Measurements from ENCODE around the gene SLC18A2. TPM values are rescaled to one million over a fixed set of nuclear protein-coding genes. Genes with fewer than 3 reads are reported as not detected.

The SLC18A2 gene
- polyA plus RNA-seq, 2 of the 4 experiments (the other 2 are of a cell fraction) = 0.03 to 0.09 TPM

- no peak for FAIRE-seq
- POLR2A ChIA-PET = no interaction called here
- 51% methylated on average over 3 of the region's 3 CpGs for WGBS (ENCODE audit: missing lambda C conversion rate)
Measured at GRCh38 chr10:117259279-117259678, 18.4 kb downstream of the SLC18A2 start.

GRCh38 chr10:117260084-117260483, 19.2 kb downstream of the SLC18A2 start:
- Histone ChIP-seq H3K27ac (no peak overlapping the region), H3K4me3 (no peak overlapping the region), H3K9me3 (no peaks in the 10 kb centered on the region), H3K4me2 (no peak overlapping the region), H3K4me1 (no peaks in the 10 kb centered on the region)
- CTCF ChIA-PET = no interaction called here
- DNase-seq (ENCODE audit: low read depth in 1 of 2, low spot score in 1 of 2) (no peak), FAIRE-seq (no peak), ATAC-seq (no peak)
- POLR2A ChIA-PET = no interaction called here
- WGBS (ENCODE audit: missing lambda C conversion rate) = 75% methylated on average over 4 of the region's 4 CpGs
- TF ChIP-seq MYC (IDR thresholded peaks at IDR 0.05; ENCODE audit: borderline replicate concordance, low read length) (no peak), RARB (CRISPR knock-in tag; IDR thresholded peaks at IDR 0.05) (no peak), ESRRA (IDR thresholded peaks at IDR 0.05; ENCODE audit: borderline replicate concordance, low read length) (no peak), NR3C1 (IDR thresholded peaks at IDR 0.05) (no peak), E2F6 (IDR thresholded peaks at IDR 0.05; ENCODE audit: borderline replicate concordance, low read depth) (no peak), ZC3H11A (IDR thresholded peaks at IDR 0.05) (no peak), GATA3 (IDR thresholded peaks at IDR 0.05; ENCODE audit: borderline replicate concordance) (no peak), MAZ (IDR thresholded peaks at IDR 0.05; ENCODE audit: borderline replicate concordance, low read depth, low read length) (no peak), ZNF302 (CRISPR knock-in tag; IDR thresholded peaks at IDR 0.05) (no peak), HDAC2 (IDR thresholded peaks at IDR 0.05) (no peak), BHLHE40 (IDR thresholded peaks at IDR 0.05; ENCODE audit: low read depth, low read length) (no peak), ATOH8 (CRISPR knock-in tag; IDR thresholded peaks at IDR 0.05; ENCODE audit: low read depth) (no peak), MAFK (IDR thresholded peaks at IDR 0.05; ENCODE audit: partially characterized antibody) (no peak), SMC3 (IDR thresholded peaks at IDR 0.05) (no peak), HEYL (CRISPR knock-in tag; IDR thresholded peaks at IDR 0.05) (no peak)
- TF ChIP-seq, protein P1, sequence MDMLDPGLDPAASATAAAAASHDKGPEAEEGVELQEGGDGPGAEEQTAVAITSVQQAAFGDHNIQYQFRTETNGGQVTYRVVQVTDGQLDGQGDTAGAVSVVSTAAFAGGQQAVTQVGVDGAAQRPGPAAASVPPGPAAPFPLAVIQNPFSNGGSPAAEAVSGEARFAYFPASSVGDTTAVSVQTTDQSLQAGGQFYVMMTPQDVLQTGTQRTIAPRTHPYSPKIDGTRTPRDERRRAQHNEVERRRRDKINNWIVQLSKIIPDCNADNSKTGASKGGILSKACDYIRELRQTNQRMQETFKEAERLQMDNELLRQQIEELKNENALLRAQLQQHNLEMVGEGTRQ (IDR thresholded peaks at IDR 0.05) = no peak

More at GRCh38 chr10:117259279-117259678, 18.4 kb downstream of the SLC18A2 start:
- no peaks in the 10 kb centered on the region for H3K4me1 ChIP-seq
- H3K4me3 ChIP-seq = no peak overlapping the region
- H3K9me3 ChIP-seq = no peaks in the 10 kb centered on the region
- ATAC-seq (no peak), DNase-seq (ENCODE audit: low read depth in 1 of 2, low spot score in 1 of 2) (no peak)
- CTCF ChIA-PET = interaction anchor here (2.2 kb wide), 1 partner anchor 42 kb away, joined by 8 read pairs; no protein-coding TSS in a partner anchor
- no peak overlapping the region for H3K4me2 ChIP-seq
- H3K27ac ChIP-seq = no peak overlapping the region
- TF ChIP-seq HDAC2 (IDR thresholded peaks at IDR 0.05) (no peak), ESRRA (IDR thresholded peaks at IDR 0.05; ENCODE audit: borderline replicate concordance, low read length) (no peak), MAZ (IDR thresholded peaks at IDR 0.05; ENCODE audit: borderline replicate concordance, low read depth, low read length) (no peak), CHD4 (IDR thresholded peaks at IDR 0.05; ENCODE audit: borderline replicate concordance) (no peak), CBX2 (IDR thresholded peaks at IDR 0.05; ENCODE audit: borderline replicate concordance, low read depth) (no peak), E2F6 (IDR thresholded peaks at IDR 0.05; ENCODE audit: borderline replicate concordance, low read depth) (no peak), KDM5A (IDR thresholded peaks at IDR 0.05) (no peak), TP53 (CRISPR knock-in tag; IDR thresholded peaks at IDR 0.05) (no peak), NPAS2 (CRISPR knock-in tag; IDR thresholded peaks at IDR 0.05; ENCODE audit: borderline replicate concordance) (no peak), CHD2 (IDR thresholded peaks at IDR 0.05; ENCODE audit: low read length, partially characterized antibody) (no peak), BHLHE40 (IDR thresholded peaks at IDR 0.05; ENCODE audit: low read depth, low read length) (no peak)
- TF ChIP-seq, protein P2, sequence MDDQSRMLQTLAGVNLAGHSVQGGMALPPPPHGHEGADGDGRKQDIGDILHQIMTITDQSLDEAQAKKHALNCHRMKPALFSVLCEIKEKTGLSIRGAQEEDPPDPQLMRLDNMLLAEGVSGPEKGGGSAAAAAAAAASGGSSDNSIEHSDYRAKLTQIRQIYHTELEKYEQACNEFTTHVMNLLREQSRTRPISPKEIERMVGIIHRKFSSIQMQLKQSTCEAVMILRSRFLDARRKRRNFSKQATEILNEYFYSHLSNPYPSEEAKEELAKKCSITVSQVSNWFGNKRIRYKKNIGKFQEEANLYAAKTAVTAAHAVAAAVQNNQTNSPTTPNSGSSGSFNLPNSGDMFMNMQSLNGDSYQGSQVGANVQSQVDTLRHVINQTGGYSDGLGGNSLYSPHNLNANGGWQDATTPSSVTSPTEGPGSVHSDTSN (IDR thresholded peaks at IDR 0.05) = no peak

All from A549 (cell line).